TTC549 (cell line): ENCODE measurements around the gene INTS1.
"Not testable (repeated sequence)": the region's sequence is repeated elsewhere in the genome, so short reads cannot be mapped to it uniquely, and the experiment has no call there.

Experiments used
- FAIRE-seq: peaks from 2 replicates; lab custom pipeline; 2012; peaks lifted over from hg19 to GRCh38; lab: Jason Lieb, UNC

Gene INTS1

DNA sequence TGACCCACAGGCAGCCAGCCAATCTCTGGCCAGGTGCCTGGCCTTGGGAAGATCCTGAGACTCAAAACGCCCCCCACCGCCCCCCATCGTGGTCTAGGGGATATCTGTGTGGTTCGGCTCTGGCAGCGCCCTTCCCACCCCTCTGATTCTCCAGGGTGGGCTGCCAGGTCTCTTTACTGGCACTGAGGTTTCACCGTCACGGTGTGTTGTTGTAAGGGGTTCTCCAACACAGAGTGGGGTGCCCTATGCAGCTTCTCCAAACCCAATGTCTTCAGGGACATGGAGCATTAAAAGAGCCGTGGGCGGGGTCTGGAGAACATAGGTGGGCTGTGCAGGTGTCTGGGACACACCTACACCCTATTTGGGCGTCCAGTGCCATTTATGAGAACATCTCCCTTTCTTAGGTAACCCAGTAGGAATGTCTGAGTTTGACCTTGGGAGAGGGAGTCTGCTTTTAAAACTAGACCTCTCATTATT lies 27.8 kb upstream of the INTS1 start:
- no peak for FAIRE-seq

GRCh38 chr7:1531263-1531978 lies 27.2 kb upstream of the INTS1 start:
- FAIRE-seq = no peak

- no peak for FAIRE-seq
These were observed 26.7 kb upstream of the INTS1 start for GRCh38 chr7:1530946-1531262.

- no peak for FAIRE-seq
These were observed 25.4 kb upstream of the INTS1 start for GRCh38 chr7:1529383-1530116.

DNA sequence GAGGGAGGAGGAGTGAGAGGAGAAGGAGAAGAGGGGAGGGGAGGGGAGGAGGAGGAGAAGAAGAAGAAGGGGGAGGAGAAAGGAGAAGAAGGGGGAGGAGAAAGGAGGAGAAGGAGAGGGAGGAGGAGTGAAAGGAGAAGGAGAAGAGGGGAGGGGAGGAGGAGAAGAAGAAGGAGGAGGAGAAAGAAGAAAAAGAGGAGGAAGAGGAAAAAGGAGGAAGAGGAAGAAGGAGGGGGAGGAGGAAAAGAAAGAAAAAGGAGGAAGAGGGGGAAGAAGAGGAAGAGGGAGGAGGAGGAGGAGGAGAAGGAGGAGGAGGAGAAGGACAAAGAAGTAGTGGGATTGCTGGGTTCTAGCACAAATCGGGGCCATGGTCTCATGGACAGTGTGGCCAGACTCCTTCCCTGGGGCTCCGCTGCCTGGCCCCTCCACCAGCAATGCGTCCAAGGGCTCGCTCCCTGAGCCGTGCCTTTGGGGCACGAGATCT lies 22.1 kb upstream of the INTS1 start:
- no peak for FAIRE-seq

DNA sequence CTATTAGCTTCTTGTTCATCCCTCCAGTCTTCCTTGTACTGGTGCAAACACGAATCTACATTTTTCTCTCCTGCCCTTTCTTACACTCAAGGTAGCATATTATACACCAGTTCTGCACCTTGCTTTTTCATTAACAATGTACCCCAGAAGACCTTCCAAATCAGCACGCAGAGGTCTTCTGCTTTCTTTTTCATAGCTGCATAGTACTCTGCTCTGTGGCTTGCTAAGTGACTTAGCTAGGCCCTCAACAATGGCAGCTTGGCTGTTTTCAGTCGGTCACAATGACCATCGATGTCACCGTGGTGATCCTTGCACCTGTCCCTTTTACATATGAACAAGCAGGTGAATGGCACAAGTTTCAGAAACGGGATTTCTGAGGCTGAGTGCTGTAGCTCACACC lies 21.2 kb upstream of the INTS1 start:
- no peak for FAIRE-seq

GRCh38 chr7:1523844-1524243 lies 19.7 kb upstream of the INTS1 start:
- no peak for FAIRE-seq

DNA sequence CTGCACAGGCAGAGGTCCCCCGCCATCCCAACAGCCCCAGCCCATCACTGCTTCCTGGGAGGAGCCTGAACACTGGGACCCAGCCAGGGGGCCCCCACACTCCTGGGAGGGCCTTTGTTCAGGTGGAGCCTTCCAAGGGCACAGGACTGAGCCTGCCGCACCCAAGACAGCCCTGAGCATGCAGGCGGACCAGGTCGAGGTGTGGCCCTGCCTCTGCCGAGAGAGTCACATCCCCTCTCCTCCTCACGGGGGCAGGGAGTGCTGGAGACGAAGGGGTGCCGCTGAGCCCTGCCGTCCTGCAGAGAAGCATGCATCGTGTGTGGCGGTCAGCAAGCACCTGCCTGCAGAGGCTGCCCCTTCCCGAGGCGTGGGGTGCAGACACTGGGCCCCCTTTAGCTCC lies 19.0 kb upstream of the INTS1 start:
- FAIRE-seq = no peak

DNA sequence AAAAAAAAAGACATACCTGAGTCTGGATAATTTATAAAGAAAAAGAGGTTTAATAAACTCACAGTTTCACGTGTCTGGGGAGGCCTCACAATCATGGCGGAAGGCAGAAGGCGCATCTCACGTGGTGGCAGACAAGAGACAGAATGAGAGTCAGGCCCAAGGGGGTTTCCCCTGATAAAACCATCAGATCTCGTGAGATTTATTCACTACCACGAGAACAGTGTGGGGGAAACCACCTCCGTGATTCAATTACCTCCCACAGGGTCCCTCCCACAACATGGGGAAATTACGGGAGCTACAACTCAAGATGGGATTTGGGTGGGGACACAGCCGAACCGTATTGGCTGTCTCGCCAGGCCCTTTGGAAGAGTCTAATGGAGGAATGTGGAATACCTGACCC lies 17.3 kb upstream of the INTS1 start:
- FAIRE-seq = no peak

DNA sequence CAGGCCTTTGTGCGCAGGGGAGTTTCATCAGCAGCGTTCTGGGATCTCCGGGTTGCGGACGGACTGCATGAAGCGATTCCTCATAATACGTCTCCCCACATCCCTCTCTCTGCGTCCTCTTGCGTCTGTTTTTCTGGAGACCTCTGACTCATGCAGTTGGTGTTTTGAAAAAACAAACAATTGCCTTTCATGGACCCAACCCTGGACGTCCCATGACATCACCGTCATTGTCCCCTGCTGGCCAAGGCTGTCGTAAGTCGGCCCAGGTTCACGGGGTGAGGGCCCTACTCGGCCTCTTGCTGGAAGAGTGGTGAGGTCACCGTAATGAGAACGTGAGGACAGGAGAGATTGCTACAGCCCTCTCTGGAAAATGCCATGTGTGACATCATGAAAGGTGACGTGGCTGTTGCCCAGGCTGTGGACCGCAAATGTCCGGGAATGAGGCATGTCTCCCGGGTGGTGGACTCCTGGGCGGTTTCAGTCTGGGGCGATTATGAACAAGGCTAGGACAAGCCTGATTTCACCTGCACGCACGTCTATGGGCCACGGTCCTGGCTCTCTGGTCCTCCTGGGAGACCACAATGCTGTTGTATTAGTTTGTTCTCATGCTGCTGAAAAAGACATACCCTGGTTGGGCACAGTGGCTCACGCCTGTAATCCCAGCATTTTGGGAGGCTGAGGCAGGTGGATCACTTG lies 16.5 kb upstream of the INTS1 start:
- FAIRE-seq = no peak

GRCh38 chr7:1519322-1519922 lies 15.2 kb upstream of the INTS1 start:
- FAIRE-seq = not testable (repeated sequence)

DNA sequence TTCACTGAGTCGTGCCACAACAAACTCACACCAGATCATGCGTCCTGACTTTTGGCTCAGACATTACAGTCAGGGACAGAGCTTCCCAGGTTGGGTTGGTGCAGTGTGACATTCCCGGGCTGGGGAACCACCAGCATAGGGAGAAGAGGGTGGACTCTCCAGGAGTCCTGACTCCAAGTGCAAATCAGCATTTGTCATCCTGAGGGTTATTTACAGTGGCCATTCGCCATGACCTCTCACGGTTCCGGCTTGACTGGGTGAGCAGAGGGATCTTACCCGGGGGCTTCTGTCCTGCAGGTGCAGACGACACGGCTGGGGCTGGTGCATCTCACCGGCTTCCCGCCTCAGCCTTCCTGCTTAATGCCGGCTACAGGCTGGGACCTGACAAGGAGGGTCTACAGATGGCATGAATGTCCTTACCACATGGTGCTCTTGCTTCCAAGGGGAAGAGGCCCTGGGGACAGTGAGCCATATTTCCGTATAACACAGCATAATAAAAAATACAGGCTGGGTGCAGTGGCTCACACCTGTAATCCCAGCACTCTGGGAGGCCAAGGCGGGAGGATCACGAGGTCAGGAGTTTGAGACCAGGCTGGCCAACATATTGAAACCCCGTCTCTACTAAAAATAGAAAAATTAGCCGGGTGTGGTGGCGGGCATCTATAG lies 12.5 kb upstream of the INTS1 start:
- FAIRE-seq = no peak

GRCh38 chr7:1515509-1515967 lies 11.3 kb upstream of the INTS1 start:
- not testable (repeated sequence) for FAIRE-seq

DNA sequence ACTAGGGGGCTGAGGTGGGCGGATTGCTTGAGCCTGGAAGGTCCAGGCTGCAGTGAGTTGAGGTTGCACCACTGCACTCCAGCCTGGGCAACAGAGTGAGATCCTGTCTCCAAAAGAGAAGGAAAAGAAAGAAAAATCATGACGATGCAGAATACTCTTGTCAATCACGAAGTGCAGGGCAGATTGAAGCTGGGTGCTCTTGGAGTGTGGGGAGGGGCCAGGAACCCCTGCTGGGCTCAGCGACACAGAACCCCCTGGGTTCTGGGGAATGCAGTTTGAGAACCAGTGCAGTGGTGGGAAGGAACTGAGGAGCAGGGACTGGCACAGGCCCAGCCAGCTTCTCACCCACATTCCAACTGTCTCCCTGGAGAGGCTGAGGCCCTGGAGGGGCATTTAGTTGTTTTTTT lies 10.8 kb upstream of the INTS1 start:
- no peak for FAIRE-seq

DNA sequence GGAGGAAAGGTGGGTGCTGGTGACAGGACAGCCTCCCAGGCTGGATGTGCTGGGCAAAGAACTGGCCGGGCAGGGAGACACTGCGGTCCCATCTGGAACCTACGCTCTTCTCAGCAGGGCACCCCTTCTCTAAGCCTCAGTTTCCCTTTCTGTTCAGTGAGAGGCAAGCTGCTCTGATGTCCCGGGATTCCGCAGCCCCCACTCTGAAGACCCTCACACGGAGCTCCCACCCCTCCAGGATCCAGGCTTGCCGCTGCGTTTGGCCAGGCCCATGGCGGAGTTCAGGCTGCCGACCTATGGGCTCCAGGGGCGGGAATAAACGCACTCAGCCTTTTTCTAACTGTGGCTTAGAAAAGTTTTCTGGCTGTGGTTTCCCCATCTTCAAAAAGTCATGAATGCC lies 10.2 kb upstream of the INTS1 start:
- no peak for FAIRE-seq

DNA sequence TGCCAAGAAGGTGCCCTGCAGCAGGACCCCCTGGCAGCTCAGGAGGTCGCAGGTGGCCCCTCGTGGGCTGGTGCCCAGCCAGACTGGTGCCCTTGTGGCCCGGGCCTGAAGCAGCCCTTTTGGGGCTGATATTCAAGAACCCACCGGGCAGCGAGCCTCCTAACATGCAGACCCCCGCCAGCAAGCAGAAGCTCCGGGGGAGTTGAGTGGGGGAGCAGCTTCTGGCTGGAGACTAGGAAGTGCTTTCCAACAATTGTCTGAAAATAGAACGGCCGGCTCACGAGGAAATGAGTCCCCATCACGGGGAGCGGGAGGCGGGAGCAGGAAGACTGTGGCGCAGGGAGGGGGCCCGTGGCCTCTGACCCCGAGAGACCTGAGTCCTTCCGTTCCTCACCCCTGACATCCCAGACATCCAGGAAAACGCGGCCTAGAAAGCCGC lies 9.5 kb upstream of the INTS1 start:
- no peak for FAIRE-seq

- FAIRE-seq = no peak
These were observed 8.8 kb upstream of the INTS1 start for GRCh38 chr7:1512781-1513656.

DNA sequence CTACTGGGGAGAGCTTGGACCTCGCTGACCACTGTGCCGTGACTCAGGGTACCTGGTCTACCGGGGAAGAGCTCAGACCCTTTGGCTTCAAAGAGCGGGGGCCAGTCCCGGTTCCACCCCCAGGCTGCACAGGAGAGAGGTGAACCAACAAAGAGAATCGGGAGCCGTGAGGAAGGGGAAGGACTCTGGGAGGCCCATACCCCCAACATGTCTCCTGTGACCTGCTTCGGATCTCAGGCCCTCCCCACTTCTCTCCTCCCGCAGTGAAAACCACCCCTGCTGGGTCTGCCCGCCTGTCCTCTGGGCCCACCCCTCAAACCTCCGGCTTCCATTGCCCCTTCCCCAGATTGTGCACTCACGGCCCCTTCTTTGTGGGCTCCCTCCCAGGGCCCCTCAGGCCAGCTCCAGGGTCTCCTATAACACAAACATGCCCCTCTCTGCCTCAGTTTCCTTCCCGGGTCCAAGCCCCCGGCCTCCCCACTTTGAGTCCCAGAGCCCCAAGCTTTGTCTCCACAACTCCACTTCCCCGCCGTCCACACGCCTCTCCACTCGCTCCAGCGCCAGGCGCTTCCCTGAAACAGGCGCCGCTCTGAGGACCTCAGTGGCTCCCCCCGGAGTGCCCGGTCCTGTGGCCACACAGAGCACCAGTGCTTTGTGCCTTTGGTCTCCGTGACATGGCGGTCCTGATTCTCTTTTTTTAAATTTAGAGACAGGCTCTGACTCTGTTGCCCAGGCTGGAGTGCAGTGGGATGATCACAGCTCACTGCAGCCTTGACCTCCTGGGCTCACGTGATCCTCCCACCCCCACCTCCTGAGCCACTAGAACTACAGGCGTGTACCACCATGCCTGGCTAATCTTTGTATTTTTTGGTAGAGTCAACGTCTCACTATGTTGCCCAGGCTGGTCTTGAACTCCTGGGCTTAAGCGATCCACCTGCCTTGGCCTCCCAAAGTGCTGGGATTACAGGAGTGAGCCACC lies 7.5 kb upstream of the INTS1 start:
- FAIRE-seq = no peak

DNA sequence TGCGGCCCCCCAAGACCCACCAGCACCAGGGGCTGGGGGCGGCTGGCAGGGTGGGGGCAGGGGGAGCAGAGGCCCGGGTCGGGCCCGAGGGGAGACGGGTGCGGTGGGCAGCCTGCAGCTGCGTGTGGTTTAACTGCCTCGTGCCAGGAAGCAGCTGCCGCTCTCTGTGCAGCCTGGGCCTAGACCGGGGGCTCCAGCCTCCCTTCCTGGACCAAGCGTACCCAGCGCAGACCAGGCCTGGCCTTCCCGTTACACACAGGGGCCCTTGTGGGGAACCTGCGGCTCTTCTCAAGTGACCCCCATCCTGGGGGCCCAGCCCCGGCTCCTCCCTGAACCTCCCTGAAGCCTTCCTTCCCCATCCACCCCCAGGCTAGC lies 6.6 kb upstream of the INTS1 start:
- FAIRE-seq = no peak

- no peak for FAIRE-seq
These were observed 5.0 kb upstream of the INTS1 start for GRCh38 chr7:1509226-1509625.
